Testis (tissue), 3 donors: ENCODE results near the gene ZDHHC24. TPM values are rescaled to one million over a fixed set of nuclear protein-coding genes. Genes with fewer than 3 reads are reported as not detected.

Source experiments
- DNase-seq: peaks from one replicate; pipeline ENCODE4 v3.0.0-alpha.2; 2019
- H3K27ac ChIP-seq, 2 donors: fragments of 200-600 bp; sonication (generic); one replicate each; pipeline ENCODE4 v1.5.1; 2019
- H3K27me3 ChIP-seq: fragments of 200-600 bp; sonication (generic); one replicate; pipeline ENCODE4 v1.5.1; 2019
- H3K36me3 ChIP-seq: fragments of 200-600 bp; sonication (generic); one replicate; pipeline ENCODE4 v1.5.1; 2017; ENCODE audit warnings: low read depth; ENCODE audit errors: missing control alignments
- H3K4me1 ChIP-seq: fragments of 200-600 bp; sonication (generic); one replicate; pipeline ENCODE4 v1.5.1; 2019
- H3K4me3 ChIP-seq, 2 donors: fragments of 200-600 bp; sonication (generic); one replicate each; pipeline ENCODE4 v1.5.1; 2017 to 2019
- H3K9me3 ChIP-seq: fragments of 200-600 bp; sonication (generic); one replicate; pipeline ENCODE4 v1.5.1; 2017
- CTCF ChIP-seq, 3 experiments: fragments of 450-650 bp in 2 of 3; fragments of 200-600 bp in 1 of 3; sonication (generic) in 1 of 3; IDR thresholded peaks; one replicate each; pipeline ENCODE4 v1.5.1; 2016 to 2019; ENCODE audit warnings: antibody characterized with exemption in 3 of 3, mild to moderate bottlenecking in 2 of 3, moderate library complexity in 1 of 3
- POLR2A ChIP-seq: fragments of 450-650 bp; IDR thresholded peaks from one replicate; pipeline ENCODE4 v1.6.1; 2017; ENCODE audit warnings: antibody characterized with exemption, mild to moderate bottlenecking, moderate library complexity
- WGBS, 2 donors: methylation state at CpG; one replicate each; pipeline ENCODE4 v1.1.5; 2018; 5-methylcytosine and 5-hydroxymethylcytosine counted together
- intact Hi-C: fragments of 100-400 bp; cut with DNase I; formaldehyde crosslinking; loops from one replicate; pipeline ENCODE4 v1.15.1; 2023; ENCODE audit warnings: low total_unique reads
- polyA plus RNA-seq: library from polyadenylated mRNA; stranded (reverse); fragments of 350-450 nt; fragmentation: Illumina TruSeq; extraction: RNeasy Lipid Tissue Mini Kit (QIAGEN cat#74804); gene quantifications from one replicate; pipeline ENCODE4 v1.2.3, GENCODE V29; 2014; ENCODE audit warnings: low read depth, low replicate concordance; ENCODE audit not compliant: insufficient read depth
- total RNA-seq, 2 donors: library from RNA; depleted of rRNA; stranded (reverse); fragments of >200 nt; gene quantifications; one replicate each; pipeline ENCODE4 v1.2.3, GENCODE V29; 2016

ZDHHC24 gene
- total and polyA plus RNA-seq, 3 donors from 2014 or later, result 9.2 to 23.3 (median 20.7) TPM

- no peak overlapping the region for H3K4me3 ChIP-seq
- H3K36me3 ChIP-seq, result no peaks in the 10 kb centered on the region
- DNase-seq, result no peak
- no peaks in the 10 kb centered on the region for H3K4me1 ChIP-seq
- no peaks in the 10 kb centered on the region for H3K9me3 ChIP-seq
- no peak overlapping the region for H3K27ac ChIP-seq
- no peaks in the 10 kb centered on the region for H3K27me3 ChIP-seq
- no peak for TF ChIP-seq POLR2A
- no peak for TF ChIP-seq CTCF (IDR thresholded peaks at IDR 0.05)
- WGBS, 2 donors, result 84 to 88% methylated on average over 11 of the region's 11 CpGs
- intact Hi-C loops, result no loop called here
Measured at GRCh38 chr11:66523611-66524010, 22.2 kb downstream of the ZDHHC24 start.

GRCh38 chr11:66510990-66511339 lies 34.9 kb downstream of the ZDHHC24 start:
- Histone ChIP-seq H3K27me3 (no peaks in the 10 kb centered on the region), H3K27ac (peak overlapping the region in 1 of 2 donors; percentile 57), H3K9me3 (no peaks in the 10 kb centered on the region), H3K36me3 (no peaks in the 10 kb centered on the region), H3K4me1 (peaks cover 5% of the 10 kb centered on the region), H3K4me3 (peak overlapping the region; percentile 70 to 72)
- no peak for DNase-seq
- intact Hi-C loops, result no loop called here
- 1 to 7% methylated on average over 5 of the region's 5 CpGs for WGBS, 2 donors
- TF ChIP-seq CTCF (IDR thresholded peaks at IDR 0.05) (no peak), POLR2A (no peak)

- DNase-seq, result peak; percentile 90
- intact Hi-C loops, result no loop called here
- TF ChIP-seq CTCF (IDR thresholded peaks at IDR 0.05), result no peak
- TF ChIP-seq POLR2A, result no peak
- H3K27ac ChIP-seq, result peak within 1 kb of the TSS; percentile 14 to 57
- H3K36me3 ChIP-seq, result no peaks in the 10 kb centered on the region
- 0 to 1% methylated on average over 24 to 31 of the region's 31 CpGs for WGBS, 2 donors
- H3K4me3 ChIP-seq, result peak within 1 kb of the TSS; percentile 70 to 72
- no peaks in the 10 kb centered on the region for H3K9me3 ChIP-seq
- H3K4me1 ChIP-seq, result peaks cover 5% of the 10 kb centered on the region
- no peaks in the 10 kb centered on the region for H3K27me3 ChIP-seq
Measured at GRCh38 chr11:66510271-66510989, 35.4 kb downstream of the ZDHHC24 start, which contains the start of gene BBS1. Gene BBS1, plus strand, starts transcription at chr11:66510635. Its CDS starts 25 bp downstream, at chr11:66510660.

- no peak overlapping the region for H3K4me3 ChIP-seq
- intact Hi-C loops, result no loop called here
- no peak for DNase-seq
- TF ChIP-seq POLR2A (no peak), CTCF (IDR thresholded peaks at IDR 0.05) (no peak)
- H3K9me3 ChIP-seq, result no peaks in the 10 kb centered on the region
- H3K27ac ChIP-seq, result no peak overlapping the region
- H3K36me3 ChIP-seq, result no peaks in the 10 kb centered on the region
- no peaks in the 10 kb centered on the region for H3K27me3 ChIP-seq
- H3K4me1 ChIP-seq, result peaks cover 5% of the 10 kb centered on the region
- 45 to 65% methylated on average over 6 to 7 of the region's 7 CpGs for WGBS, 2 donors
Measured at GRCh38 chr11:66509131-66509561, 36.7 kb downstream of the ZDHHC24 start.

- Histone ChIP-seq H3K27me3 (no peaks in the 10 kb centered on the region), H3K4me3 (no peak overlapping the region), H3K36me3 (no peaks in the 10 kb centered on the region), H3K27ac (no peak overlapping the region), H3K4me1 (no peaks in the 10 kb centered on the region), H3K9me3 (no peaks in the 10 kb centered on the region)
- TF ChIP-seq POLR2A (no peak), CTCF (IDR thresholded peaks at IDR 0.05) (no peak)
- 90 to 100% methylated on average over 1 of the region's 1 CpG for WGBS, 2 donors
- no peak for DNase-seq
- intact Hi-C loops, result no loop called here
Measured at GRCh38 chr11:66505276-66505816, 40.5 kb downstream of the ZDHHC24 start.
